Nephron (organoid): ENCODE data around the gene ATP6V1B1.

Experiments used
- H3K27ac Mint-ChIP-seq, 3 experiments: 2 replicates each; pipeline ENCODE4 v1.8.0; 2020; ENCODE audit warnings: mixed read lengths in 3 of 3, mild to moderate bottlenecking in 2 of 3, moderate library complexity in 1 of 3
- H3K27me3 Mint-ChIP-seq: 2 replicates; pipeline ENCODE4 v1.8.0; 2021; ENCODE audit warnings: low read depth, mild to moderate bottlenecking, moderate library complexity, mixed read lengths
- H3K36me3 Mint-ChIP-seq: 2 replicates; pipeline ENCODE4 v1.8.0; 2020; ENCODE audit warnings: low read depth, mixed read lengths
- H3K4me1 Mint-ChIP-seq: 2 replicates; pipeline ENCODE4 v1.8.0; 2020; ENCODE audit warnings: mixed read lengths
- H3K4me3 Mint-ChIP-seq, 3 experiments: 2 replicates each; pipeline ENCODE4 v1.8.0; 2020; ENCODE audit warnings: mild to moderate bottlenecking in 3 of 3, mixed read lengths in 3 of 3, moderate library complexity in 2 of 3
- H3K9me3 Mint-ChIP-seq: 2 replicates; pipeline ENCODE4 v1.8.0; 2020; ENCODE audit warnings: mixed read lengths
- CTCF ChIP-seq, 3 experiments: fragments of 200-600 bp; sonication (generic); IDR thresholded peaks; one replicate each; pipeline ENCODE4 v1.5.0; 2021; ENCODE audit warnings: antibody characterized with exemption in 3 of 3; ENCODE audit not compliant: unreplicated experiment in 3 of 3

ATP6V1B1 gene

GRCh38 chr2:70902579-70902978 is 33.1 kb upstream of the ATP6V1B1 start:
- Mint-ChIP-seq H3K4me3 (peak overlapping the region; percentile 85 to 92 (median 89)), H3K36me3 (no peaks in the 10 kb centered on the region), H3K9me3 (no peaks in the 10 kb centered on the region), H3K27me3 (peaks cover 100% of the 10 kb centered on the region), H3K27ac (no peak overlapping the region), H3K4me1 (peaks cover 25% of the 10 kb centered on the region)
- no peak for TF ChIP-seq CTCF (IDR thresholded peaks at IDR 0.05; ENCODE audit: unreplicated experiment in 3 of 3)

DNA sequence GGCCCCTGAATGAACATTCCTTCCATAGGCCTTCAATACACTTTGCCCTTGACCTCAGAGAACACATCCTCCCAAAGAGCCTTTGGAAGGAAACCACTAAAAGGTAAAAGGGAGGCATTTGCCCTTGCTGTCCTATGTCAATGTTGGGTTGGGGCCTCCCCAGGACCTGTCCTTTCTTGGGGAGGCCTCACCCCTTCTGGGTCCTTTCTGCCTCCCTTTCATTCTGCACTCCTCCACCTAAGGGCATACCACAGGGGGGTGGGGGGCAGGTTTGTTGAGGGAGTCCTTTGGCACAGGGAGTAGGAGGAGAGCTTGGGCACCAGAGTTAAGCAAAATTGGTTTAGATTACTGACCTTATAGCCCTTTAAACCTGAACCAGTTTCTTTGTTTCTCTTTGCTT is 32.5 kb upstream of the ATP6V1B1 start:
- Mint-ChIP-seq H3K27me3 (peaks cover 100% of the 10 kb centered on the region), H3K4me1 (peaks cover 26% of the 10 kb centered on the region), H3K9me3 (no peaks in the 10 kb centered on the region), H3K4me3 (peak overlapping the region in 1 of 3 experiments; percentile 57), H3K36me3 (no peaks in the 10 kb centered on the region), H3K27ac (no peak overlapping the region)
- no peak for TF ChIP-seq CTCF (IDR thresholded peaks at IDR 0.05; ENCODE audit: unreplicated experiment in 3 of 3)

- Mint-ChIP-seq H3K27me3 (peaks cover 100% of the 10 kb centered on the region), H3K4me3 (no peak overlapping the region), H3K36me3 (no peaks in the 10 kb centered on the region)
Measured at GRCh38 chr2:70903641-70904340, 31.9 kb upstream of the ATP6V1B1 start.

DNA sequence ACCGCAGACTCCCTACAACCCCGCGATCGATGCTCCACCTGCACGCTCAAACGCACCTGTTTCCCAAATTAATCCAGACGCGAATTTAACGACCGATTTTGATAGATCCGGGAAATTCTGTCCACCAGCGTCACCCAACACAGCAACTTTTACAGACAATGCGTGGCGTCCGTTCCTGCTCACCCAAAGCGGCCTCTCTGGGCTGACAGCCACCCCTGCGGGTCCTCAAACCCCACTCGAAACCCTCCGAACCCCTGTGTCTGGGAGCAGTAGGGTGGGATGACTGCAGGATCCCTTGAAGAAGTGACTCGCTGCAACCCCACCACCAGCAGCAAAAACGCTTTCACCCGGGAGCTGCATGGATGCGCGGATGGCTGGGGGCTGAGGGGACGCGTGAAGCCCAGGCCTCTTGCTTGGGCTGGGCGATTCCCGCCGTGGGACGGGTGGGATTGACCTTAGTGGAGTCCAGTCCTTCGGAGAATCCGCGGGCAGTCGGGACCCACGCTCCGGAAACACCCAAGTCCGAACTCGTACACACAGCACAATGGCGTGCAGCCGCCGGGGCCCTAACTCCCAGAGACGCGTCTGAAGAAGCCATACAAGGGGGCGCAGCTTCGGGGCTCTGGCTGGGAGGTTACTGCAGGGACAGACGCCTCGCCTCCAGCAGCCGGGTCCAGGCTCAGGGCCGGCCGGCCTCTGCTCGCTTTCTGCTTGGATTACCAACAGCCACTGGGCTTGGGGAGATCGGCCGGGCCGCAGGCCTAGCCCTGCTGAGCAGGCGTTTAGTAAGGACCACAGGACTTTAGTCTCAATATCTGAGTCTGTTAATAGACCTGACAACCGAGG is 31.1 kb upstream of the ATP6V1B1 start:
- Mint-ChIP-seq H3K4me3 (no peak overlapping the region), H3K9me3 (no peaks in the 10 kb centered on the region), H3K36me3 (no peaks in the 10 kb centered on the region), H3K27me3 (peaks cover 98% of the 10 kb centered on the region), H3K27ac (no peak overlapping the region), H3K4me1 (peaks cover 30% of the 10 kb centered on the region)
- no peak for TF ChIP-seq CTCF (IDR thresholded peaks at IDR 0.05; ENCODE audit: unreplicated experiment in 3 of 3)

More at GRCh38 chr2:70903641-70904340, 31.9 kb upstream of the ATP6V1B1 start:
- Mint-ChIP-seq H3K27ac (no peak overlapping the region), H3K9me3 (no peaks in the 10 kb centered on the region), H3K4me1 (peaks cover 30% of the 10 kb centered on the region)
- TF ChIP-seq CTCF (IDR thresholded peaks at IDR 0.05; ENCODE audit: unreplicated experiment in 3 of 3): no peak

GRCh38 chr2:70905443-70906421 is 30.0 kb upstream of the ATP6V1B1 start:
- Mint-ChIP-seq H3K9me3 (no peaks in the 10 kb centered on the region), H3K4me3 (no peak overlapping the region), H3K4me1 (peaks cover 30% of the 10 kb centered on the region), H3K36me3 (no peaks in the 10 kb centered on the region), H3K27ac (no peak overlapping the region), H3K27me3 (peaks cover 97% of the 10 kb centered on the region)
- TF ChIP-seq CTCF (IDR thresholded peaks at IDR 0.05; ENCODE audit: unreplicated experiment in 3 of 3): no peak
